Limb (tissue), 2 donors: ENCODE measurements around the gene VPS26B.
A peak's percentile ranks its signal among the peaks of the same experiment; 100 is the strongest.
"Not testable (repeated sequence)": the region's sequence is repeated elsewhere in the genome, so short reads cannot be mapped to it uniquely, and the experiment has no call there.

Experiments used
- DNase-seq, 2 donors: peaks; one replicate each; pipeline ENCODE4 v3.0.0-alpha.2; 2016; ENCODE audit errors: extremely low spot score in 2 of 2

The VPS26B gene

GRCh38 chr11:134223836-134224709, at the start of gene VPS26B, which contains the start of gene NCAPD3:
VPS26B (plus strand) TSS chr11:134224671; CDS start chr11:134225123, 452 bp downstream.
NCAPD3 (minus strand) TSS chr11:134223967; CDS start chr11:134223926, 41 bp downstream.
- DNase-seq: peak; percentile 96 to 97

- DNase-seq: no peak
These were observed 48.2 kb upstream of the VPS26B start for GRCh38 chr11:134176284-134176683.

GRCh38 chr11:134178032-134178674, 46.3 kb upstream of the VPS26B start:
- no peak for DNase-seq

- DNase-seq: no peak
These were observed 42.8 kb upstream of the VPS26B start for GRCh38 chr11:134181707-134182106.

GRCh38 chr11:134188092-134188491, 36.4 kb upstream of the VPS26B start:
- not testable (repeated sequence) for DNase-seq

- DNase-seq: no peak
These were observed 27.7 kb upstream of the VPS26B start for GRCh38 chr11:134196756-134197155.

- no peak for DNase-seq
These were observed 24.9 kb upstream of the VPS26B start for GRCh38 chr11:134199531-134199930.

- no peak for DNase-seq
These were observed 23.8 kb upstream of the VPS26B start for GRCh38 chr11:134200688-134201087.

- no peak for DNase-seq
These were observed 21.8 kb upstream of the VPS26B start for GRCh38 chr11:134202661-134203060.

- no peak for DNase-seq
These were observed 18.7 kb upstream of the VPS26B start for GRCh38 chr11:134205729-134206128.

GRCh38 chr11:134206185-134206584, 18.3 kb upstream of the VPS26B start:
- no peak for DNase-seq

GRCh38 chr11:134207538-134208239, 16.8 kb upstream of the VPS26B start:
- no peak for DNase-seq

- DNase-seq: no peak
These were observed 8.6 kb upstream of the VPS26B start for GRCh38 chr11:134215836-134216235.

- DNase-seq: no peak
These were observed 7.7 kb upstream of the VPS26B start for GRCh38 chr11:134216816-134217215.

GRCh38 chr11:134223121-134223520, 1.4 kb upstream of the VPS26B start:
- no peak for DNase-seq

GRCh38 chr11:134224710-134225664, 516 bp downstream of the VPS26B start:
- DNase-seq: peak in 1 of 2 donors; percentile 11

- no peak for DNase-seq
These were observed 2.4 kb downstream of the VPS26B start for GRCh38 chr11:134226806-134227325.

GRCh38 chr11:134228625-134229024, 4.2 kb downstream of the VPS26B start:
- DNase-seq: no peak

- DNase-seq: no peak
These were observed 4.8 kb downstream of the VPS26B start for GRCh38 chr11:134229126-134229790.

GRCh38 chr11:134230339-134230738, 5.9 kb downstream of the VPS26B start:
- no peak for DNase-seq
